ENCODE measurements around the gene STPG3.

- no peak for TF ChIP-seq CTCF (IDR thresholded peaks at IDR 0.05)
- TF ChIP-seq POLR2AphosphoS5 (IDR thresholded peaks at IDR 0.05; ENCODE audit: insufficient read depth in 1 of 2, low read depth in 1 of 2): peak in 1 of 2 donors; percentile 73
These were observed 26.4 kb downstream of the STPG3 start, which contains the start of gene TOR4A for GRCh38 chr9:137277329-137278041.

Measured in vagina (tissue), 2 donors.